ENCODE data around the gene TFR2. TPM values are rescaled to one million over a fixed set of nuclear protein-coding genes. Genes with fewer than 3 reads are reported as not detected.

The TFR2 gene
- total RNA-seq, 1 donor from 2014 or later, result 0.34 TPM

GRCh38 chr7:100655908-100656674 is 14.7 kb upstream of the TFR2 start, which contains the start of gene ACTL6B:
TSS of gene ACTL6B (minus strand) at chr7:100656448. CDS start at chr7:100656354, 94 bp downstream.
- no peaks in the 10 kb centered on the region for H3K36me3 Mint-ChIP-seq
- peaks cover 3% of the 10 kb centered on the region for H3F3A ChIP-seq (ENCODE audit: low read depth)
- peak within 1 kb of the TSS; percentile 70 for H3K4me2 ChIP-seq
- peaks cover 5% of the 10 kb centered on the region for H3K4me1 Mint-ChIP-seq
- peaks cover 37% of the 10 kb centered on the region for H3K27me3 Mint-ChIP-seq (ENCODE audit: insufficient read depth, low read depth)
- H3K27ac ChIP-seq, result no peak within 1 kb of the TSS
- H3K79me2 ChIP-seq (ENCODE audit: low read depth), result no peaks in the 10 kb centered on the region
- no peaks in the 10 kb centered on the region for H3K9me3 Mint-ChIP-seq
- peak within 1 kb of the TSS; percentile 73 for H3K4me3 Mint-ChIP-seq
- no peaks in the 10 kb centered on the region for H3K4me1 ChIP-seq
- peak; percentile 95 for DNase-seq (ENCODE audit: low spot score)
- no peaks in the 10 kb centered on the region for H3K9me3 ChIP-seq (ENCODE audit: low read depth)
- H3K27me3 ChIP-seq, result peaks cover 59% of the 10 kb centered on the region
- no peak within 1 kb of the TSS for H2AFZ ChIP-seq (replicated peaks)
- peak; percentile 56 for TF ChIP-seq EZH2phosphoT487 (IDR thresholded peaks at IDR 0.05)
- TF ChIP-seq EZH2 (IDR thresholded peaks at IDR 0.05), result peak; percentile 57
- no peak for TF ChIP-seq CTCF (IDR thresholded peaks at IDR 0.05)
- no peaks in the 10 kb centered on the region for H3K36me3 ChIP-seq
- H3K9ac ChIP-seq, result no peak within 1 kb of the TSS
- peaks cover 11% of the 10 kb centered on the region for H4K20me1 ChIP-seq (ENCODE audit: low read depth)
- no peak within 1 kb of the TSS for H3K4me3 ChIP-seq
- no peak within 1 kb of the TSS for H3K27ac Mint-ChIP-seq

- no peak overlapping the region for H3K4me3 ChIP-seq
- H3K36me3 ChIP-seq, result no peaks in the 10 kb centered on the region
- H3K27me3 Mint-ChIP-seq (ENCODE audit: insufficient read depth, low read depth), result peaks cover 30% of the 10 kb centered on the region
- no peaks in the 10 kb centered on the region for H3K79me2 ChIP-seq (ENCODE audit: low read depth)
- peaks cover 11% of the 10 kb centered on the region for H4K20me1 ChIP-seq (ENCODE audit: low read depth)
- no peaks in the 10 kb centered on the region for H3K9me3 ChIP-seq (ENCODE audit: low read depth)
- peaks cover 59% of the 10 kb centered on the region for H3K27me3 ChIP-seq
- no peak for DNase-seq (ENCODE audit: low spot score)
- no peak overlapping the region for H3K27ac Mint-ChIP-seq
- H3K4me3 Mint-ChIP-seq, result peak overlapping the region; percentile 65
- no peak for TF ChIP-seq EZH2phosphoT487 (IDR thresholded peaks at IDR 0.05)
- TF ChIP-seq EZH2 (IDR thresholded peaks at IDR 0.05), result no peak
- TF ChIP-seq CTCF (IDR thresholded peaks at IDR 0.05), result no peak
- H3K36me3 Mint-ChIP-seq, result no peaks in the 10 kb centered on the region
- H3K4me1 ChIP-seq, result no peaks in the 10 kb centered on the region
- H3K9ac ChIP-seq, result no peak overlapping the region
- H3K27ac ChIP-seq, result no peak overlapping the region
- H3K4me1 Mint-ChIP-seq, result peaks cover 5% of the 10 kb centered on the region
- no peak overlapping the region for H2AFZ ChIP-seq (replicated peaks)
- no peak overlapping the region for H3K4me2 ChIP-seq
- no peaks in the 10 kb centered on the region for H3K9me3 Mint-ChIP-seq
- peaks cover 3% of the 10 kb centered on the region for H3F3A ChIP-seq (ENCODE audit: low read depth)
Measured at GRCh38 chr7:100654908-100655831, 13.8 kb upstream of the TFR2 start.

GRCh38 chr7:100649826-100650565 is 8.6 kb upstream of the TFR2 start:
- no peak overlapping the region for H3K27ac ChIP-seq
- TF ChIP-seq CTCF (IDR thresholded peaks at IDR 0.05), result no peak
- TF ChIP-seq EZH2phosphoT487 (IDR thresholded peaks at IDR 0.05), result no peak
- TF ChIP-seq EZH2 (IDR thresholded peaks at IDR 0.05), result no peak
- no peak for DNase-seq (ENCODE audit: low spot score)
- H3K4me3 Mint-ChIP-seq, result peak overlapping the region; percentile 2
- no peaks in the 10 kb centered on the region for H3K4me1 ChIP-seq
- H3K36me3 ChIP-seq, result no peaks in the 10 kb centered on the region
- H3K4me2 ChIP-seq, result no peak overlapping the region
- peaks cover under 1% of the 10 kb centered on the region for H4K20me1 ChIP-seq (ENCODE audit: low read depth)
- H3K9ac ChIP-seq, result no peak overlapping the region
- peaks cover 21% of the 10 kb centered on the region for H3K27me3 ChIP-seq
- peaks cover 19% of the 10 kb centered on the region for H3K27me3 Mint-ChIP-seq (ENCODE audit: insufficient read depth, low read depth)
- H3K4me1 Mint-ChIP-seq, result peaks cover 2% of the 10 kb centered on the region
- no peak overlapping the region for H3K27ac Mint-ChIP-seq
- H3K9me3 ChIP-seq (ENCODE audit: low read depth), result no peaks in the 10 kb centered on the region
- H3F3A ChIP-seq (ENCODE audit: low read depth), result no peaks in the 10 kb centered on the region
- H2AFZ ChIP-seq (replicated peaks), result no peak overlapping the region
- no peaks in the 10 kb centered on the region for H3K9me3 Mint-ChIP-seq
- no peaks in the 10 kb centered on the region for H3K36me3 Mint-ChIP-seq
- no peaks in the 10 kb centered on the region for H3K79me2 ChIP-seq (ENCODE audit: low read depth)
- H3K4me3 ChIP-seq, result no peak overlapping the region

Measured in neural progenitor cell (in vitro differentiated cells).